ENCODE measurements around the gene OR52N2.

The OR52N2 gene

DNA sequence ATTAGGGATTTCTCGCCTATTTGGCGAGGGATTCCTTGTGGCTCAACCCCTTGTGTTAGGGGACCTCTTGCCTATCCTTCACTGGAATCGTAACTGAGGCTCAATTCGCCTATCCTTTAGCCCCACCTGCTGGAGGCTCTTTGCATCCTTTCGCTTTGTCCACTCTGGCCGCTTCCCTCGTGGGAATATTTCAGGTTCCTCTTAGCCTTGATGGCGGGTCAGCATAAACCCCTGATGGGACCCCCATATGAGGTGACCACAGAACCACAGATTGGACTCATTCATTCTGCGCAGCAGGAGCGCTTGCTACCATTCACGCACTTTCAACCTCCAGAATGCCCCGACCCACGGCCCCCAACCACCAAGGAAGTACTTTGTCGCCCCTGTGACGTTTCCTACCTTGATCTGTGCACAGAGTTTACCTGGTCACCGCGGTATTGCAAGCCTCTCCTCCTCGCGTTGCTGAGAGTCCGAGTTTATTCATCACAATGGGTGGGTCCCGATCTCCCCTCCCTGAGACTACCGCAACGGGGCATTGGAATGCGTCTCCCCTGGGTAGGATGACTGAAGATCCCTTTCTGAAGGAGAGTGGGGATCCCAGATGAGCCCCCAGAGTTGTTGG lies at the start of gene OR52N2:
Gene OR52N2 (plus strand): TSS at position 425 of the 622 bp plus-strand sequence. CDS start 11,412 bp downstream, outside the sequence.
- peak; percentile 69 for DNase-seq

DNA sequence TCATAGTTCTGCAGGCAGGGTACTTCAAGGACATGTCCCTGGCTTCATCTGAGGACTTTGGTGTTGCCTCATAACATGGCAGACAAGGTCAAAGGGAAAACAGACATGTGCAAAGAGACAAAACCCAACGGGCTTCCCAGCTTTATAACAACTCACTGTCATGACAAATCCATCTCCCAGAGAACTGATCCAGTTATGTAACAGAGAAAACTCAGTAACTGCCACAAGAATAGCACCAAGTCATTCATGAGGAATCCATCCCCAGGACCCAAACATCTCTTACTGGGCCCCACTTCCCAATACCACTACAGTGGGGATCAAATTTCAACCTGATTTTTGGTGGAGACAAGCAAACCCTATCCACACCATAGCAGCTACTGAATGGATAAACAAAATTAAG lies 41.7 kb upstream of the OR52N2 start:
- no peak for DNase-seq

GRCh38 chr11:5783255-5783654 lies 25.5 kb upstream of the OR52N2 start, which contains the start of gene OR52N5:
OR52N5 (minus strand) TSS chr11:5783355; CDS start chr11:5778634, 4,721 bp downstream.
- DNase-seq: no peak

DNA sequence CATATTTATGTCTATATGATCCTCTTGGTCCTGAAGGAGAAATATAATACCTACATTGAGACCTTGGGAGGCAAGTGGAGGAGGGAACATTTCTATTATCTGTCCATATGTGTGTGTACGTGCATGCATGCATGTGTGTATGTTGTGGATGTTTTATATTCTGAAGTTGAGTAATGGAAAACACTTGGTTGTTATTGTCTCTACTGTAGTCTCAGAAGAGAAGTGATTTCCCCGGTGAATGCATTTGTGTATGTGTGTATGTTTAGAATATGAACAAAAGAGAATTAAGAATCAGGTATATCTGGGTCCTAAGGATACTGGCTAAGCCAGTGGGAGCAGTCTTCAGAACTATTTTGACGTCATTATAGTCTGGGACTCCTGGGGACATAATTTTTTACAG lies 17.6 kb upstream of the OR52N2 start, which contains the start of gene OR52N1:
Gene OR52N1 (minus strand): TSS at position 101 of the 400 bp plus-strand sequence. CDS start 2,449 bp downstream, outside the sequence.
- no peak for DNase-seq

DNA sequence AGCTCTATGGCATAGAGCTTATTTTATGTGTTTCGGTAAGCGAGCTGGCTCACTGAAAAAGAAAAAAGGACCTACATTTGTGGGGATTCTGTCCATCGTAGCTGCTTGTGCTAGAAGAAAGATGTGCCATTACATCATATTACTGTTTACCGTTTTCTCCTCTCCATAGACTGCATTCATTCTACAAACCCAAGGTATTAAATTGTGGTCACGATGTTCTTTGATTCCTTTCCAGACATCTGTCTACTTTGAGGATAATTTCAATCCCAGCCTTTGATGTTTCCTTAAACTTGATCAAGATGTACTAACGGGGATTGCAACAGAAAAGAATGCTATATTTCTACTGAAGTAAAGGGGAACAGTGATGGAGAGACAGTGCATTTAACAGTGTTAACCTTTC lies 12.2 kb upstream of the OR52N2 start:
- DNase-seq: no peak

DNA sequence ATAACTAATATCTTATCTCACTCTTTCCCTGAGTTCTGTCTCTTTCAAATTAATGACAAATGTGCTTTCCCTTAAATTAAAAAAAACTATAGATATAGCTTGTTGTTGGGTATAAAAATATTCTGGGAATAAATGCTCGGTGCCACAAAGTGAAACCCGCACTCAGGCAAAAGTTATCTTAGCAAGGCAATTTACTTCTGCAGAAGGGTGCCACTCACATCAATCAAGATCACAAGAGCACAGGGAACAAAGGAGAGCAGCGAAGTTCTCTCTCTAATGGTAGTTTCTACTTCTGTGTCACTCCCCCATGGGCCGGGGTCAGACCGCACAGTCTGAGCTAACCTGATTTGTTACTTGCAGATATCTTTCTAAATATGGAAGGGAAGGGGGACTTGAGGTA lies 4.7 kb upstream of the OR52N2 start:
- no peak for DNase-seq

GRCh38 chr11:5807580-5807979 lies 1.1 kb upstream of the OR52N2 start:
- DNase-seq: no peak

DNA sequence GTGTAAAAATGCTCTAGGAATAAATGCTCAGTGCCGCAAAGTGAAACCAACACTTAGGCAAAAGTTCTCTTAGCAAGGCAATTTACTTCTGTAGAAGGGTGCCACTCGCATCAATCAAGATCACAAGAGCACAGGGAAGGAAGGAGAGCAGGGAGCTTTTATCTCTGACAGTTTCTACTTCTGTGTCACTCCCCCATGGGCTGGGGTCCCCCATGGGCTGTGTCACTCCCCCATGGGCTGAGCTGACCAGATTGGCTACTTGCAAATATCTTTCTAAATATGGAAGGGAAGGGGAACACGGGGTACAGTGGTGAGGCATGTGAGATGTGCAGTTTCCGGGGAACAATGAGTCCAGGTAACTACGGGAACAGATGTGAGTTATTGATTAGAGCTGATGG lies 397 bp downstream of the OR52N2 start:
- DNase-seq: no peak

GRCh38 chr11:5809905-5810795 lies 1.4 kb downstream of the OR52N2 start:
- no peak for DNase-seq

DNA sequence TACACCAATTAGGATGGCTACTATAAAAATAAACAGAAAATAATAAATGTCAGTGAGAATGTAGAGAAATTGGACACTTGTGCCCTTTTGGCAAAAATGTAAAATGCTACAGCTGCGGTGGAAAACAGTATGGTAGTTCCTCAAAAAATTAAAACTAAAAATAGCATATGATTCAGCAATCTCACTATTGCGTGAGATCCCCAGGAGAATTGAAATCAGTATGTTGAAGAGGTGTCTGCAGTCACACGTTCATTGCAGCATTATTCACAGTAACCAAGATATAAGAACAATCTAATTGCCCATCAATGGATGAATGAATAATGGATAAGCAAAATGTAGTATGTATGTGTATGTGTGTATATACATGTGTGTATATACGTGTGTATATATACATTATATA lies 6.8 kb downstream of the OR52N2 start:
- no peak for DNase-seq

- no peak for DNase-seq
These were observed 9.6 kb downstream of the OR52N2 start for GRCh38 chr11:5818245-5818886.

GRCh38 chr11:5831196-5831829 lies 22.6 kb downstream of the OR52N2 start:
- DNase-seq: no peak

GRCh38 chr11:5833446-5833845 lies 24.7 kb downstream of the OR52N2 start:
- no peak for DNase-seq

GRCh38 chr11:5837695-5838094 lies 29.0 kb downstream of the OR52N2 start:
- DNase-seq: no peak

DNA sequence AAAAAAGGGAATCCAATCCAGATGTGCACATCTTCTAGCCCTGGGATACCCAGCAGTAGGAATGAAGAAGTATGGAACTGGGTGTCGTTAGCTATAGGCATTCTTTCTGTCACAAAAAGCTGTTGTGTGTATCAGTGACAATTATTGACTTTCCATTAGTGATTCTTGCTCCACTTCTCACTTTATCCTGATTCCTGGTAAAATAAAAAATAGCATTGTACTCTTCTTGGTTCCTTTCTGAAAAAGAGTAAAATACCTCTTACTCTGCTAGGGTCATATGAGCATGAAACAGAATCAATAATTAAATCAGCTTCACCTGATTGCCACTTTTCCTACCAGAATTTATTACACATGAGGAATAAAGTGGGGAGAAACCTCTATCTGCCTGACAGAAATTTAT lies 33.1 kb downstream of the OR52N2 start, which contains the start of gene OR52E6:
Gene OR52E6 (minus strand): TSS at position 101 of the 400 bp plus-strand sequence. CDS start 0 bp downstream, at position 101.
- no peak for DNase-seq

DNA sequence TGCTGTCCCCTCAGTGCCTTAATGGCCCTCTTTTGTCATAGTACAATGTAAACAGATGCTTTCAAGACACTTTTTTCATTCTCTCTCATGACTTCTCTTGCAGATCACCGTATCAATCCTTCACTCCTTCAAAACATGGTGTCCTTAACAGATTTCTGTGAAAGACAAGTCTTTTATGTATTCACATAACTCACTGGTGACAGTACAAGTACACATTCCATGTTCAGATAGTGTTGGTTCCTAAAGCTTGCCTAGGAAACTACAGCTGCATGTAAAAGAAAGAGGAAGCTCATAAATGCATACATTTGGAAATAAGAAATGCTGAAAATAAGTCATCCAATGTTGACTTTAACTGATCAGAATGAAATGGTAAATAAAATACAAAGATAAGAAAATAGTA lies 38.0 kb downstream of the OR52N2 start:
- no peak for DNase-seq

GRCh38 chr11:5847711-5848110 lies 39.0 kb downstream of the OR52N2 start:
- no peak for DNase-seq

- no peak for DNase-seq
These were observed 42.3 kb downstream of the OR52N2 start for GRCh38 chr11:5851002-5851401.

DNA sequence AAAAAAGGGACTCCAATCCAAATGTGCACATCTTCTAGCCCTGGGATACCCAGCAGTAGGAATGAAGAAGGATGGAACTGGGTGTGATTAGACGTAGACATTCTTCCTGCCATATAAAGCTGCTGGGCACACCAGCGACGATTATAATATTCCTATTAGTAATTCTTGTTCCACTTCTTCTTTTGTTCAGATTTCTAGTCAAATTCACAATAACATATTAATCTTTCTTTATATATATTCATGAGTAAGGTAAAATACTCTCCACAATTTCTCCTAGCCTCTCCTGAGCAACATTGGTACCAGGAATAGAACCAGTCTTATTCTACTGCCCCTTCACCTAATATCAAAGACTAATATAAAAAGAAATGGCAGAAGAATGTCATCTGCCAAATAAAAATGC lies 48.9 kb downstream of the OR52N2 start, which contains the start of gene OR52E8:
Gene OR52E8 (minus strand): TSS at position 101 of the 400 bp plus-strand sequence. CDS start 0 bp downstream, at position 101.
- no peak for DNase-seq

DNA sequence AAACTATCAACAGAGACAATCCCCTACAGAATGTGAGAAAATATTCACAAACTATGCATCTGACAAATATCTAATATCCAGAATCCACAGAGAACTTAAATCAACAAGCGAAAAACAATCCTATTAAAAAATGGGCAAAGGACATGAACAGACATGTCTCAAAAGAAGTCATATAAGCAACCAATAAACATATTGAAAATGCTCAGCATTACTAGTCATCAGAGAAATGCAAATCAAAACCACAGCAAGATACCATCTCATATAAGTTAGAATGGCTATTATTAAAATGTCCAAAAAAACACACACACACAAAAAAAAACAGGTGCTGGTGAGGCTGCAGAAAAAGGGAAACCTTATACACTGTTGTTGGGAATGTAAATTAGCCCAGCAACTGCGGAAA lies 57.1 kb downstream of the OR52N2 start:
- DNase-seq: no peak

All from activated T-cell treated with anti-CD3 and anti-CD28 coated beads, Interleukin-2, amount 50 U/mL, for 1 hour (primary cell).